IPS-11a (cell line): Measurements from ENCODE around the gene NUCB2.

Source experiments
- H3K4me3 ChIP-seq: one replicate; pipeline ENCODE4 v1.5.1; 2013; ENCODE audit warnings: low read depth, low read length, control low read depth

The NUCB2 gene

GRCh38 chr11:17331669-17332068, 55.1 kb downstream of the NUCB2 start:
- H3K4me3 ChIP-seq: no peak overlapping the region

- H3K4me3 ChIP-seq: no peak overlapping the region
Measured at GRCh38 chr11:17333799-17334586, 57.5 kb downstream of the NUCB2 start.

GRCh38 chr11:17343257-17343656, 66.7 kb downstream of the NUCB2 start:
- no peak overlapping the region for H3K4me3 ChIP-seq

GRCh38 chr11:17343907-17344306, 67.4 kb downstream of the NUCB2 start:
- H3K4me3 ChIP-seq: no peak overlapping the region

- H3K4me3 ChIP-seq: no peak overlapping the region
Measured at GRCh38 chr11:17347676-17348075, 71.1 kb downstream of the NUCB2 start.

GRCh38 chr11:17350455-17351171, 74.1 kb downstream of the NUCB2 start:
- no peak overlapping the region for H3K4me3 ChIP-seq

GRCh38 chr11:17351172-17351509, 74.6 kb downstream of the NUCB2 start:
- no peak overlapping the region for H3K4me3 ChIP-seq

GRCh38 chr11:17351510-17352176, 75.1 kb downstream of the NUCB2 start, which contains the start of gene NCR3LG1:
TSS of gene NCR3LG1 (plus strand) at chr11:17351800. CDS start at chr11:17351970, 170 bp downstream.
- peak within 1 kb of the TSS; percentile 20 for H3K4me3 ChIP-seq

GRCh38 chr11:17352950-17353820, 76.6 kb downstream of the NUCB2 start:
- peak overlapping the region; percentile 39 for H3K4me3 ChIP-seq

- H3K4me3 ChIP-seq: peak overlapping the region; percentile 39
Measured at GRCh38 chr11:17353821-17354600, 77.5 kb downstream of the NUCB2 start.

- H3K4me3 ChIP-seq: no peak overlapping the region
Measured at GRCh38 chr11:17354601-17354991, 78.1 kb downstream of the NUCB2 start.

- H3K4me3 ChIP-seq: no peak overlapping the region
Measured at GRCh38 chr11:17366495-17366894, 90.0 kb downstream of the NUCB2 start.

GRCh38 chr11:17368551-17368950, 92.0 kb downstream of the NUCB2 start:
- H3K4me3 ChIP-seq: no peak overlapping the region

- no peak overlapping the region for H3K4me3 ChIP-seq
Measured at GRCh38 chr11:17369094-17369493, 92.6 kb downstream of the NUCB2 start.

- H3K4me3 ChIP-seq: no peak overlapping the region
Measured at GRCh38 chr11:17369684-17370243, 93.2 kb downstream of the NUCB2 start.

GRCh38 chr11:17371614-17372013, 95.1 kb downstream of the NUCB2 start:
- H3K4me3 ChIP-seq: no peak overlapping the region

GRCh38 chr11:17375547-17375946, 99.0 kb downstream of the NUCB2 start:
- H3K4me3 ChIP-seq: no peak overlapping the region

GRCh38 chr11:17376493-17376892, 100.0 kb downstream of the NUCB2 start:
- no peak overlapping the region for H3K4me3 ChIP-seq

GRCh38 chr11:17378655-17379054, 102.1 kb downstream of the NUCB2 start:
- H3K4me3 ChIP-seq: no peak overlapping the region
